RCC 7860 (cell line): ENCODE data around the gene DIAPH3.
A peak's percentile ranks its signal among the peaks of the same experiment; 100 is the strongest.

Experiments used
- DNase-seq: peaks from one replicate; pipeline ENCODE4 v3.0.0-alpha.2; 2015; ENCODE audit warnings: low spot score
- FAIRE-seq: peaks from 2 replicates; lab custom pipeline; 2012; peaks lifted over from hg19 to GRCh38; lab: Jason Lieb, UNC

Gene DIAPH3

DNA sequence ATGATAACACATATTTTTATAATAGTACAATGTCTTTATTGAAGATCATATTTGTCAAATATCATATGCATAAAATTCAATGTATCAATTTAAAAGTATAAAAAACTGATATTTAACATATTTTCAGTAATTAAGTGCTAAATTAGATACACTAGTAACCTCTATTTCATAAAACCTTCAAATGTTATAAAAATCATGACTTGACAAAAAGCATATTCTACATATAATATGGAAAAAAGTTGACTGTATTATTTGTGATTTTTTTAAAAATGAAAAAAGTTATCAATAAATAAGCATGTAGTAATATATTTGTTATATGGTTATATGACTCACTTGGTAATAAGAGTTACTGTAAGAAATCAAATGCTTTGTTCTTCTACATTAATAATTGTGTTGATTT lies 356.9 kb downstream of the DIAPH3 start:
- DNase-seq (no peak), FAIRE-seq (peak; percentile 11)

DNA sequence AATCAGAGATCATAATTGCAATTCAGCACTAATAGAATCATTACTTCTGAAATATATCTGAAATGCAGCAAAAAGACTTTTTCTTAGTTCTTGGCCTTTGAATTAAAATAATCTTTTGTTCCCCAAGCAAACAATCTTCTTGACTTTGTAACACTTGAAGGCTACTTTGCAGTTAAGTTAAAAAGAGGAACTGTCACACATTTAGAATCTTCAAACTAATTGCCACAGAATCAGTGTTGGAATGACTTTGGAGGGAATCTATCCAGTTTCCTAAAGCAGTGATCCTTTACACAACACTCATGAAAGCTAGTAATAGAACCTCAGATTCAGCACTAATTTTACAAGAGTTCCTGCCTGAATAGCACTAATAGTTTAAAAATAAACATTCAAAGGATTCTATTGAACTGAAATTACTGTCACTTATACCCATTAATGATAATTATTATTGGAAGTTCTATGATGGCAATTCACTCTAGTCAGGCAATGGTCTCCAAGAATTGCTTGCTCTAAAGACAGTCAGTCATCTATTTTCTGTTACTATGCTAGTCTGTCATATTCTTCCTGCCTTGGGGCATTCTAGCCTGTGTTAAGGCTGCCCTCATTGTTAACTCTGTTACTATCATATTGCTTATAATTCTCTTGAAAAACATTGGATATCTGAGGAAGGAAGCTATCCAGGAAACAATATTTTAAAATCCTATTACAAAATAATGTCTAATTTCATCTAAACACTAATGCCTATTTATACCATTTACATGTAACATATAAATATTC lies 362.4 kb downstream of the DIAPH3 start:
- DNase-seq = no peak
- no peak for FAIRE-seq

DNA sequence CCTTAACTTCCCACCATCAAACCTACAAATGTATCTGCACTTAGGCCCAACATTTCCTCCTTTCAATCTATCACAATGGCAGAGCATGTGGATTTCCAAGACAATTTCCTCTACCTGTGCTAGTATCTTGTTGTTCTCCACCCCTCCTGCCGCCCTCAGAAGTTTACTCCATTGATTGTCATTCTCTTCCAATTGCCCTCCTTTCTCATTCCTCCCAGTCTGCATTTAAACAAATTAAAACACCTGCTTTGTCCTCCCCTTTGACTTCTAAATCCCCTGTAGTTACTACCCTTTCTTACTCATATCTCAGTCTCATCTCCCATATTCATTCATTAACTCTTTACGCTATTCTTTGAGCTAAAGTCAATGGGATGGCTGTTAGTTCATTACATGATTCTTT lies 370.6 kb downstream of the DIAPH3 start:
- DNase-seq (no peak), FAIRE-seq (no peak)

- no peak for FAIRE-seq
Measured at GRCh38 chr13:59790626-59791025, 373.1 kb downstream of the DIAPH3 start.

DNA sequence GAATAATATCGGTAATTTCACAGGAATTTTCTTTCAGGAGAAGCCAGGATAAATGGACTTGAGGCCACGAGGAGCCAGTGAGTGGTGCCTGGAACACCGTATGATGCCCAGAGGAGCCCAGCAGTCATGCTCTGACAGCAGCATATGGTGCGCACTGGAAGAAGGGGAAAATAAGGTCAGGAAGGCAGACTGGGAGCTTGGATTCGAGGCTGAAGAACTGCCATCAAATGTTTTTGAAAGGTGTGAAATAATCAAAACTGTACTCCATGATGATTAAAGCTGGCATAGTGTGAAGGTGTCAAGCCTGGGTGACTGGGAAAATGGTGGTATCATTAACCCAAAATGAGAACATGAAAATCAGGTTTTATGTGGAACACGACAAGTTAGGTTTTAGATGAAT lies 374.2 kb downstream of the DIAPH3 start:
- DNase-seq = no peak
- FAIRE-seq = no peak

More at GRCh38 chr13:59790626-59791025, 373.1 kb downstream of the DIAPH3 start:
- no peak for DNase-seq

GRCh38 chr13:59787679-59788078 lies 376.0 kb downstream of the DIAPH3 start:
- FAIRE-seq (no peak), DNase-seq (no peak)

GRCh38 chr13:59782696-59783095 lies 381.0 kb downstream of the DIAPH3 start:
- DNase-seq (no peak), FAIRE-seq (no peak)

DNA sequence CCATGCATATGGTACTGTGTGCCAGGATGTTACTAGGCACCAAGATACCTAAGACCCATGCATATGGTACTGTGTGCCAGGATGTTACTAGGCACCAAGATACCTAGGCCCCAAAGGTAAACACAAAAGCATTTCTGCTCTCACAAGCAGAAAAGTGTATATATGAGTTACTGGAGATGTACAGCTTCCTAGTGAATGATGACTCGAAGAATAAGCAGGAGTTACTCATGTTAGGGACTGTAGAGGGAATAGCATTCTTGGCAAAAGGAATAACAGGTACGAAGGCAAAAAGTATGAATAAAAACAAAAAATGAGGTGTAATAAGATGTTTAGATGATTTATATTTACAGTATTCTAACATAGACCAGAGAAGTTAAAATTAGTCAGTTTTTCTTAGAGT lies 383.7 kb downstream of the DIAPH3 start:
- FAIRE-seq (no peak), DNase-seq (peak; percentile 27)

GRCh38 chr13:59776924-59777690 lies 386.6 kb downstream of the DIAPH3 start:
- FAIRE-seq (peak; percentile 73), DNase-seq (peak; percentile 73)

- peak; percentile 39 for DNase-seq
- no peak for FAIRE-seq
Measured at GRCh38 chr13:59774491-59774971, 389.2 kb downstream of the DIAPH3 start.

DNA sequence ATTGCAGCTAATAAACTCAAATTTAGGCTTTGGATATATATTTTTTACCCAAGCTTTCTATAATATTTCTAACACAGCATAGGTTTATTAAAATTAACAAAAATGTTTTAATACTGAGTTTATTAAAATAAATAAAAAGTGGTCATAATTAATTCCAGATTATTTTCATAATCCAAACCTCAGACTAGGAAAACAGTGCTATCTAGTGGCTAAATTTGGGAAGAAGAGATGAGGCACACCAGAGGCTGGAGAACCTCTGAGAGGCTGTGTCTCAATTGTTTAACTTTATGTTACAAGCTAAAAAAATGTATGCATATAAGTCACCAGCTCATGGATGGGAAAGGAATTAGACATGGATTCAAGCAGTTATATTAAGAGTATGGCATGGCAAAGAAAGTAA lies 392.5 kb downstream of the DIAPH3 start:
- no peak for FAIRE-seq
- no peak for DNase-seq

DNA sequence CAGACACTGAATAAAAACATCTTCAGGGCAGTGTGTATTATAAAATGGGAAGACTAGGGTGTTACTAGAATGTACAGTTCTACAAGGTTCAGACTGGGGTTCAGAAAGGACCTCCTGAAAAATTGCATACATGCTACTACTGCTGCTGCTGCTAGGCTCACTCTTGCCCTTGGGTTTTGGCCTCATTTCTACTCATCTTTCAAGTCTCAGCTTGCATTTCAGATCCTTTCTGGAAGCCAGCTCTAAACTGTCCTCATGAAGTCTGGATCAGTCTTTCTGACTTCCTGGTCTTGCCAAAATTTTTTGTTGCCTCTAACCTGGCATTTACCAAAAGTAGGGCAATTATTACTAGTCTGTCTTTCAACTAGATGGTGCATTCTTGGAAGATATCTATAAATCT lies 393.3 kb downstream of the DIAPH3 start:
- FAIRE-seq = no peak
- DNase-seq = no peak

GRCh38 chr13:59766236-59766635 lies 397.5 kb downstream of the DIAPH3 start:
- FAIRE-seq = no peak

DNA sequence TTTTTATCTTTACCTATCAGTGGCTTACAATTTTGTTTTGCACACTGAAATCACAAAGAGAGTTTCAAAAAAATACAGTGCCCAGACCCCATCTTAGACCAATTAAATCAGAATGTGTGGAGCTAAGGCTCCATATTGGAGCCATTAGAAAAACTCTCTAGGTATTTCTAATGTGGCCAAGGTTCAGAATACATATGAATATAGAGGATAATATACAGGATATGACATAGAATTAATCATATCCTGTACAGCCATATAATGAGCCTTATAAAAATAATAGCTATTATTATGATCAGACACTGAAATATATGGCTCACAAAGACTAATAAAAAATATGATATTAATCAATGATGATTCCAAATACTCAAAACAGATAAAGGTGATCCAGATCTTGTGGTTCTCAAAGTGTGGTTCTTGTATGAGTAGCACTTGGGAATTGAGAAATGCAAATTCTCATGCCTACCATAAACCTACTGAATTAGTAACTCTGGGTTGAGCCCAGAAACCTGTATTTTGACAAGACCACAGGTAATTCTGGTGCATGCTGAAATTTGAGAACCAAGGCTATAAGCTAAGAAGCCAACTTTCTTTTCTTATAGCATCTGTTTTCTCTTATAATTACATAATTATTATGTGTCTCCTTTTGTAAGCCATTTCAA lies 408.0 kb downstream of the DIAPH3 start:
- FAIRE-seq = no peak
- DNase-seq = no peak

More at GRCh38 chr13:59766236-59766635, 397.5 kb downstream of the DIAPH3 start:
- no peak for DNase-seq

GRCh38 chr13:59754411-59754810 lies 409.3 kb downstream of the DIAPH3 start:
- FAIRE-seq (no peak), DNase-seq (no peak)

DNA sequence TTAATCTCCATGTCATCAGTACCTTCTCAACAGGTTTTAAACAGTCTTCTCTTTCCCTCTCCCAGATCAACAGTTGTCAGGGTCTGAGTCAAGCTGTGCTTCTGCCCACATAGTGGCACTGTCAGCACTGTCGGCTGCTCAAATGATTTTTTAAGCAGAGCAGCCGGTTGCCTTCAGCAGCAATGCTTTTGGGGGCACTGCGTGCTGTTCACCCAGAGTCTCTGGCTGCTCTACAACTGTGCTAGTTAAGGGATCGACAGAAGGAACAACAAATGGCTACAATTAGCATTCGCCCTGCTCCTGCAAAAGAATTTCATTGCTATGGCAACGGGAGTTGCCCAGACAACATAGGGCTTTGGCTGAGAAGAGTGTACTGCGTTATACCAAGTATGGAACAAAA lies 412.9 kb downstream of the DIAPH3 start:
- FAIRE-seq (no peak), DNase-seq (no peak)

GRCh38 chr13:59748046-59748445 lies 415.7 kb downstream of the DIAPH3 start:
- no peak for FAIRE-seq

GRCh38 chr13:59747529-59747928 lies 416.2 kb downstream of the DIAPH3 start:
- FAIRE-seq (no peak), DNase-seq (no peak)

More at GRCh38 chr13:59748046-59748445, 415.7 kb downstream of the DIAPH3 start:
- no peak for DNase-seq

- FAIRE-seq (peak; percentile 4), DNase-seq (peak; percentile 8)
Measured at GRCh38 chr13:59746291-59746962, 417.3 kb downstream of the DIAPH3 start.

GRCh38 chr13:59745392-59745788 lies 418.3 kb downstream of the DIAPH3 start:
- peak; percentile 57 for DNase-seq
- peak; percentile 79 for FAIRE-seq
